Fibroblast of skin of right quadriceps (primary cell): Measurements from ENCODE around the gene RTN4RL2.

Experiments
- DNase-seq: peaks from one replicate; pipeline ENCODE4 v3.0.0-alpha.2; 2013

RTN4RL2 gene

GRCh38 chr11:57500926-57501325 lies 40.6 kb downstream of the RTN4RL2 start:
- DNase-seq = no peak

- no peak for DNase-seq
Observed at GRCh38 chr11:57501953-57502352, 41.6 kb downstream of the RTN4RL2 start.

- no peak for DNase-seq
Observed at GRCh38 chr11:57502376-57502775, 42.0 kb downstream of the RTN4RL2 start.

DNA sequence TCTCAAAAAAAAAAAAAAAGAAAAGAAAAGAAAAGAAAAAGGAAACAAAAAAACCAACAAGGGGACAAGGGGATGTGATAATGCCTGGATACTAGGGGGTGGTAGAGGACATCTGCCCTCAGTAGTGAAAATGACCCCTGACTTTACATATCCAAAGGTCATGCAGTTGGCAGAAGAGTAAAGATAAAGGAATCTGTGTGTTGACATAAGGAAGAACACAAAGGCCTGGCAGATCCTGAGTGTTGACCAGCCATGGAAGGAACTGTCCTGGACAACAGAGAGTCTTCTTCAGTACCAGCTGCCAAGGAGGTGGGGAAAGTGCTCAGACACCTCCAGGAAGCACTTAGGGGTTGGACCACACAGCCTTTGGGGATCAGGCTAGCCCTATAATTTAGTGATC lies 42.5 kb downstream of the RTN4RL2 start:
- no peak for DNase-seq

DNA sequence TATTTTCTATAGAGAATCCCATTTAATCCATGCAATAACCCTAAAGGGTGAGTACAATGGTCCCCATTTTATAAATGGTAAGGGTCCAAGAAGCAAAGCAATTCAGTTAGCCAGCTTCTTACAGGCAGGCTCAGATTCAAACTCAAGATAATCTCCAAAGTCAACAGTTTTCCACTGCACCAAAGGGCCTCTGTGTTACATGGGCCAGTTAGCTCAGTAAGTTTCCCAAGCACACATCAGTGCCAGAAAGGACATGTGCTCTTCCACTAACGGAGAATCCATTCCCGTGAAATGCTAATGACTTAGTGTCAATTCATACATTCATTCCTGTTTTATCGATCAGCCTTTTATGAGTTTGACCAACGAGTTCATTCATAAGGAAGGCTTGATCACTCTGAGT lies 44.2 kb downstream of the RTN4RL2 start:
- no peak for DNase-seq

- no peak for DNase-seq
Observed at GRCh38 chr11:57506522-57506921, 46.2 kb downstream of the RTN4RL2 start.

- no peak for DNase-seq
Observed at GRCh38 chr11:57508341-57509170, 48.2 kb downstream of the RTN4RL2 start.

- no peak for DNase-seq
Observed at GRCh38 chr11:57511741-57512430, 51.6 kb downstream of the RTN4RL2 start.

DNA sequence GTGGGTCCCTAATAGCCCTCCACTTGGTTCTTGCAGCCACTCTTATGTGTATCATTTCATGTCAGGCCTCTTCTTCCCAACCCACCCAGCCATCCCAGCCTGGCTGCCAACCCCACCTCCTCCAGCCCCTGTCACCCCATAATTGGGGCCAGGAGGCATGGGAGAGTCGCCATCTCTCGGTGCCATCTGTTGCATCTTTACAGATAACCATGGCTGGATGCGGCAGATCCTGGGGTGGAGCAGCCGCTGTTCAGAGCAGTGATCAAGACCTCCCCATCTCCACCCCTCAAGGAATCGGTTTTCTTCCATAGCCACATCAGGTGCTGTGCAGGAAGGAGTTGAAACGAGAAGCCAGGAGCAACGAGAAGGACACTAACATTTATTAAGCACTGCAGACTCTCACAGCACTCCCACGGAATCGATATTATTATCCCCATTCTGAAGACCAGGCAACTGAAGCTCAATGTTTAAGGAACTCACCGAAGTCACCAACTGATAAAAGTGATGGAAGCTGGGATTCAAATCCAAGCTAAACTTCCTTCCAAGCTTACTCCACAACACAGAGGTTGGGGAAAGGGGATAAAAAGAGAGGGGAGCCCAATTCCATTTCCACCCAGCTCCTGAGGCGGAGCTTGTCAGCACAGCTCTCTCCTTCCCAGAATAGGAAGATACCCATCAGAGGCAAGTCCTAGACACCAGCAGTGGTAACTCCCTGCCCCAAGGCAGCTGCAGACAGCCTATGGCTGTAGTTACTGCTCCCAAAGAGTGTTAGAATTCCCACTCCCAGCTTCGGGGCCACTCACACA lies 52.5 kb downstream of the RTN4RL2 start:
- no peak for DNase-seq

DNA sequence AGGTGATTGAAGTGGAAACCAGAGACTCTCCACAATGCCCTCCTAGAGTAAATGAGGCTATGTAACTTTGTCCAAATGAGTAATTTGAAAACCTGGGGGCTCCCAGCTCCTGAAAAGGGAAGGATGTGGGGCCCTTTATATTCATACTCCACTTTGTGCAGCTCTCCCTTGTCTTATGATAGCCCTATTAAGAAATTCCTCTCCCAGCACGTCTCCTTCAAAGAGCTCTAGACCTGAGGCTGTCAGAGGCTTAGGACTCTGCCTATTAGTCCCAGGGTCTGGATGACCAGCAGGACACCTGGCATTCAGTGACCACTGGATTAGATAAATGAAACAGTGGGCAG lies 53.1 kb downstream of the RTN4RL2 start:
- DNase-seq = no peak

GRCh38 chr11:57513911-57514537 lies 53.7 kb downstream of the RTN4RL2 start:
- peak; percentile 17 for DNase-seq

DNA sequence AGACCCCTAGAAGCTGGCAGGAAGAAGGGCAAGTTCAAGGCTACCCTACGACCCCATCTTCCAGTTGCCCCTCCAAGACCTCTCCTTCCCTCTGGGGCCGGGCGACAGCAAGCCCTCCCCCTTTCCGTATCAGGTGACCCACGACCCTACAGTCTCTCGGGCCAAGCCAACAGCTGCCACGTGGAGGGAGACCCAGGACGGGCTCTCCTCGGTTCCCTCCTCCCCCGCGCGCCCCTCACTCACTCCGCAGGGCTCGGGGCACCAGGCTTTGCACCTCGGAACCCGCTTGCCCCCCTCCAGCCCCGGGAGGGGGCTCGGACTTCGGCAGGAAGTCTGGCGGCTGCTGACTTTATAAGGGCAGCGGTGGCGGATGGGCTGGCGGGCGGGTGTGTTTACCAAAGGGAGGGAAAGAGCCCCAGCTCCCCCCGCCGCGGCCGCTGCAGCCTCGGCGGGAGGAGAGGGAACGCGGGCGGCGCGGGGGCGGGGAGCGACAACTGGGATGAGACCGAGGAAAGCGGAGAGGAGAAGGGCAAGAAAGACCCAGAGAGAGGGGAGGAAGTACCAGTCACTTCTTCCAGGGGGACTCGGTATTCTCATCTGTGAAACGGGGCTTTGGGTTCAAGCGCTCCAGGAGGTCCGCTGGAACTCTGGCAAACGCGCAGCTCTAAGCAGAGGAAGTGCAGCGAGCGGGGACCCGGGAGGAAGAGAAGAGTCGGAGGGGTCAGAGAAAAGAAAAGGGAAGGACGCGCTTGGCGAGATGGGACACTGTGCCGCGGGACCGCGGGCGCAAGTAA lies 54.4 kb downstream of the RTN4RL2 start:
- DNase-seq = peak; percentile 23

DNA sequence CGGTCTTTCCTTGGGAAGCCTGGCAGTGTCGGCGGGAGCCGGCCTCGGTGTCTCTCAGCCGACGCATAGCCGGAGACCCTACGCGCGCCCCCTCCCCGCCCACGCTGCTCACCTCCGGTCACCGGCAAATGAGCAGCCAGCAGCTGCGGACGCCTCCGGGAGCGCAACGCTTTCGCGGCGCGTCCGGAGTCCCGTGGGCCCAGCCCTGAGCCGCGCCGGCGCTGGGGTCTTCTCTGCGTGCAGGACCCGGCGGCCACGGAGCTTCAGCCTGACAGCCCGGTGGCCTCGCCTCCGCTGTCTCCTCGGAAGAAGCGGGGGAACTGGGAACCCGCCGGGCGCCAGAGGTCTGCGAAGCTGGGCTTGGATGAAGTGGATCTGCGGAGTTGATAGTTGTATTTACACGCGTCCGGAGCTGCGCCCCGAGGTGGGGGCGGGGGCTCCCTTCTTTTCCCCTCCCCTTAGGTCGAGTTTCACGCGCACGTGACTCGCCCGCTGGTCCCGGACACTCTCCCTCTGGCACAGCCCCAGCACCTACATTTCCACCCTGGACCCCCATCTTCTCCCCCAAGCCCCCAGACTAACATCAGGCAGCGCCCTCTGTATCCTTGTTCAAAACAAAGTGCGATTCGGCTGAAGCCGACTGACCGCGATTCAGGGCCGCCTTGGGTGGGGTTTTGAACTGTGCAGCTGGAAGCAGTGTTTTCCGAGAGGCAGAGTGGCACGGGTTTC lies 55.2 kb downstream of the RTN4RL2 start, which contains the start of gene SLC43A1:
TSS of gene SLC43A1 (minus strand) at position 371 of the 729 bp plus-strand sequence. CDS start 1,591 bp downstream, outside the sequence.
- peak; percentile 47 for DNase-seq

GRCh38 chr11:57516061-57516443 lies 55.7 kb downstream of the RTN4RL2 start:
- DNase-seq = no peak

GRCh38 chr11:57521116-57521515 lies 60.8 kb downstream of the RTN4RL2 start:
- no peak for DNase-seq

GRCh38 chr11:57523419-57523818 lies 63.1 kb downstream of the RTN4RL2 start:
- no peak for DNase-seq
